Mucosa of descending colon (tissue), 3 donors: ENCODE measurements around the gene DBNDD1. TPM values are rescaled to one million over a fixed set of nuclear protein-coding genes. Genes with fewer than 3 reads are reported as not detected.

Experiments
- ATAC-seq: fragments of 200-7000 bp; cut with Tn5 transposase; one replicate; pipeline ENCODE4 v1.9.1; 2020; ENCODE audit warnings: mild to moderate bottlenecking, moderate library complexity
- DNase-seq, 3 donors: peaks; one replicate each; pipeline ENCODE4 v3.0.0-alpha.2; 2020
- H3K36me3 ChIP-seq: fragments of 200-600 bp; one replicate; pipeline ENCODE4 v1.8.0; 2021; ENCODE audit warnings: low read depth, mild to moderate bottlenecking
- H3K4me1 ChIP-seq: fragments of 200-600 bp; one replicate; pipeline ENCODE4 v1.8.0; 2021; ENCODE audit warnings: low read depth, mild to moderate bottlenecking
- H3K4me3 ChIP-seq: fragments of 200-600 bp; one replicate; pipeline ENCODE4 v1.8.0; 2021; ENCODE audit warnings: mild to moderate bottlenecking
- H3K9me3 ChIP-seq: fragments of 200-600 bp; one replicate; pipeline ENCODE4 v1.8.0; 2021; ENCODE audit warnings: mild to moderate bottlenecking
- CTCF ChIP-seq: fragments of 200-600 bp; IDR thresholded peaks from one replicate; pipeline ENCODE4 v1.8.0; 2022; ENCODE audit warnings: antibody characterized with exemption, mild to moderate bottlenecking
- intact Hi-C, 2 donors: fragments of 100-400 bp; cut with DNase I in 1 of 2; cut with micrococcal nuclease in 1 of 2; formaldehyde crosslinking; loops; one replicate each; pipeline versions ENCODE4 v1.11.0 to v1.11.1; 2022; cut with DNase I, micrococcal nuclease
- total RNA-seq, 3 donors: library from RNA; stranded (reverse); fragmentation: NEBNext Ultra II Directional in 2 of 3; extraction: Animal tissue kit (Norgen Biotek cat#: 25700) in 2 of 3; gene quantifications; one replicate each; pipeline versions ENCODE4 v1.2.1 to v1.2.4, GENCODE V29; 2021 to 2023
- donor health status: DM: no; HTN: no; CAD: no; lungs with moderate emphysema.
- donor health status: DM: no; HTN: no; CAD: no.
- donor health status: DM: no; HTN: yes; CAD: no.

The DBNDD1 gene
- total RNA-seq, 3 donors from 2014 or later, result 1.7 to 3.0 (median 2.0) TPM

- no peak for DNase-seq
- Histone ChIP-seq H3K36me3 (no peaks in the 10 kb centered on the region), H3K4me3 (no peak overlapping the region), H3K4me1 (no peaks in the 10 kb centered on the region), H3K9me3 (no peaks in the 10 kb centered on the region)
- intact Hi-C loops, result no loop called here
- no peak for ATAC-seq
- no peak for TF ChIP-seq CTCF
These were observed 56.3 kb downstream of the DBNDD1 start for GRCh38 chr16:89962754-89963498.

- ATAC-seq (no peak), DNase-seq (no peak)
- no peak for TF ChIP-seq CTCF
- intact Hi-C loops, result no loop called here
- Histone ChIP-seq H3K9me3 (no peaks in the 10 kb centered on the region), H3K4me3 (no peak overlapping the region), H3K36me3 (no peaks in the 10 kb centered on the region), H3K4me1 (no peaks in the 10 kb centered on the region)
These were observed 57.3 kb downstream of the DBNDD1 start for GRCh38 chr16:89961920-89962319.

- ATAC-seq (no peak), DNase-seq (no peak)
- no peak for TF ChIP-seq CTCF
- intact Hi-C loops, result no loop called here
- Histone ChIP-seq H3K4me1 (no peaks in the 10 kb centered on the region), H3K36me3 (no peaks in the 10 kb centered on the region), H3K9me3 (no peaks in the 10 kb centered on the region), H3K4me3 (no peak overlapping the region)
These were observed 58.3 kb downstream of the DBNDD1 start for GRCh38 chr16:89960966-89961365.

GRCh38 chr16:89958596-89958995 lies 60.7 kb downstream of the DBNDD1 start:
- DNase-seq, result no peak
- H3K4me3 ChIP-seq, result no peak overlapping the region
- H3K4me1 ChIP-seq, result no peaks in the 10 kb centered on the region
- no peaks in the 10 kb centered on the region for H3K9me3 ChIP-seq
- no peak for TF ChIP-seq CTCF
- intact Hi-C loops, result no loop called here
- ATAC-seq, result no peak
- no peaks in the 10 kb centered on the region for H3K36me3 ChIP-seq

- DNase-seq (peak in 2 of 3 donors; percentile 28 to 50), ATAC-seq (peak; percentile 60)
- H3K4me1 ChIP-seq, result no peaks in the 10 kb centered on the region
- H3K4me3 ChIP-seq, result no peak overlapping the region
- intact Hi-C loops, result no loop called here
- no peaks in the 10 kb centered on the region for H3K9me3 ChIP-seq
- no peak for TF ChIP-seq CTCF
- H3K36me3 ChIP-seq, result no peaks in the 10 kb centered on the region
These were observed 61.2 kb downstream of the DBNDD1 start for GRCh38 chr16:89958068-89958467.
